Retinal pigment epithelial cell (primary cell): ENCODE data around the gene AIPL1.

Experiments
- DNase-seq: peaks from one replicate; pipeline ENCODE4 v3.0.0-alpha.2; 2010; ENCODE audit warnings: low read depth
- H3K4me3 ChIP-seq: 2 replicates; pipeline ENCODE4 v1.5.1; 2011; ENCODE audit warnings: mild to moderate bottlenecking, low read length, control low read depth, moderate library complexity
- TF ChIP-seq, protein P1 (sequence below): conservative IDR thresholded peaks from 2 replicates; pipeline ENCODE4 v1.5.1; 2011; ENCODE audit warnings: low read depth, low read length, control low read depth, inconsistent platforms

The AIPL1 gene

DNA sequence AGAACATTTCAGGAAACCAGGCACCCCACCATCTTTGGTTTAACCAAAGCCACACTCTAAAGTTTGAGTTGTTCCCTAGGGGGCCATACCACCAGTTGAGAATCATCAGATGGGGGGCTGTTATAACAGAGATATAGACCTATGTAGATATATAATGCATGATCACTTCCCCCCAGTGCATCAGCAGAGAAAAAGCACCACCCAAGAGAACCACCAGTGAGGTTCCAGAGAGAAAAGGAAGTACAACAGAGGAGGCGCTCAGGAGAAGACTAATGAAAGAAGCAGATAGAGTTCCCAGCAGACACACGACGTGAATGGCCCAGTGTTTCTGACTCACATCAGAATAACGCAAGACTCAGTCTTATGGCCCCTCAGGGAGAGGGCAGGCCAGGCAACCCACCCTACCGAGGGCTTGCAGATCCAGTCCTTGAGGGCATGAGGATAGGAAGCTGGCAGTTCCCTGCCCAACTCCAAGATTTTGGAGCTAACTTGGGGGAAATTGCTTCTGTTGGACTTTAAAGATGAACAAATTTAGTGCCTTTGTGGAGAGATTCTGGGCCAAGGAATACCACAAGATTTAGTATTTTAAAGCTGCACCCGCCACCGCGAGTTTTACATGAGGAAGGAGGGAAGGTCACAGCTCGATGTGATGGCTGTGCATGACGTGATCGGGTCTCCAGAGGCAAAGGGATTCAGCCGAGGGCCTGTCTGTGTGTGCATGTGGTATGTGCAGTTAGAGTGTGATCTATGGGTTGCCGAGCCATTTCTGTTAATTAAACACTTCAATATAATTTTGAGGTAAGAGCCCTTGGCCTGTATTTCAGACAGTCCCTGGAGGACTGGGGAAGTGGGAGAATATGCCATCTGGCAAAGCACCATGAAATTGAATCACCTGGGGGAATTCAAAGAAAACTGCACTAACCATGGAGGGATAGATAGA, 53.1 kb downstream of the AIPL1 start:
- DNase-seq, result no peak
- TF ChIP-seq, protein P1, sequence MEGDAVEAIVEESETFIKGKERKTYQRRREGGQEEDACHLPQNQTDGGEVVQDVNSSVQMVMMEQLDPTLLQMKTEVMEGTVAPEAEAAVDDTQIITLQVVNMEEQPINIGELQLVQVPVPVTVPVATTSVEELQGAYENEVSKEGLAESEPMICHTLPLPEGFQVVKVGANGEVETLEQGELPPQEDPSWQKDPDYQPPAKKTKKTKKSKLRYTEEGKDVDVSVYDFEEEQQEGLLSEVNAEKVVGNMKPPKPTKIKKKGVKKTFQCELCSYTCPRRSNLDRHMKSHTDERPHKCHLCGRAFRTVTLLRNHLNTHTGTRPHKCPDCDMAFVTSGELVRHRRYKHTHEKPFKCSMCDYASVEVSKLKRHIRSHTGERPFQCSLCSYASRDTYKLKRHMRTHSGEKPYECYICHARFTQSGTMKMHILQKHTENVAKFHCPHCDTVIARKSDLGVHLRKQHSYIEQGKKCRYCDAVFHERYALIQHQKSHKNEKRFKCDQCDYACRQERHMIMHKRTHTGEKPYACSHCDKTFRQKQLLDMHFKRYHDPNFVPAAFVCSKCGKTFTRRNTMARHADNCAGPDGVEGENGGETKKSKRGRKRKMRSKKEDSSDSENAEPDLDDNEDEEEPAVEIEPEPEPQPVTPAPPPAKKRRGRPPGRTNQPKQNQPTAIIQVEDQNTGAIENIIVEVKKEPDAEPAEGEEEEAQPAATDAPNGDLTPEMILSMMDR, result no peak
- H3K4me3 ChIP-seq, result no peak overlapping the region

DNA sequence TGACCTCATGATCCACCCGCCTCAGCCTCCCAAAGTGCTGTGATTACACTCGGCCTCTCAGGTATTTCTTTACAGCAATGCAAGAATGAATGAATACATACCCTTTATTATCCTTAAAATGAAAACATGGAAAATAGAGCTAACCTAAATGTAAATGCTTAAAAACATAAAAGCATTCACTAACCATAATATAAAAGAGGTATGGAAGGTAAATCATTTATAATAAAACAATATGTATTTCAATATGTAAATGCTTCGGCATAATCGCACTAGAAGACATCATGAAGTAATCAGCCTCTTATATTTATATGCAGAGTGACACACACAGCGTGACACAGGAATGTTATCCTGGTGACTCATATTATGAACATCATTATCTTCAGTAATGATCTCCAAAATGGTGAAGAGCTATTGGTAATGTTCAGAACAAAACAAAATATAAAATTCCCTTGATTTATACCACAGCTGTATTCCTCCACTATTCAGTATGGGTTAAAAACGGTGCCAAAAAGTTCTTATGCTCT, 53.9 kb downstream of the AIPL1 start:
- no peak for DNase-seq
- TF ChIP-seq, protein P1, result no peak
- H3K4me3 ChIP-seq, result no peak overlapping the region

DNA sequence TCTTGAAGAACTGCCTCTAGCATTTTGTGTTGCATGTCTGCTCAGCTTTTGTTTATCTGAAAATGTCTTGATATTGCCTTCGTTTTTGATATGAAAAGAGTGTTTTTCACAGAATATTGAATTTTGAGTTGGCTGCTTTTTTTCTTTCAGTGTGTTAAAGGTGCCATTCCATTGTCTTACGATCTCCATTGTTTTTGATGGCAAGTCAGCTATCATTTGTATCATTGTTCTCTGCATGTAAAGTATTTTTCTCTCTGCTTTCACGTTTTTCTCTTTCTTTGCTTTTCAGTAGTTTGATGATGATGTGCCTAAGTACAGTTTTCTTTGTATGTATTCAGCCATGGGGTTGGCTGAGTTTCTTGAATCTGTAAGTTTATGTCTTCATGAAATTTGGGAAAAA, 57.0 kb downstream of the AIPL1 start:
- H3K4me3 ChIP-seq, result no peak overlapping the region
- no peak for DNase-seq
- TF ChIP-seq, protein P1, result no peak

DNA sequence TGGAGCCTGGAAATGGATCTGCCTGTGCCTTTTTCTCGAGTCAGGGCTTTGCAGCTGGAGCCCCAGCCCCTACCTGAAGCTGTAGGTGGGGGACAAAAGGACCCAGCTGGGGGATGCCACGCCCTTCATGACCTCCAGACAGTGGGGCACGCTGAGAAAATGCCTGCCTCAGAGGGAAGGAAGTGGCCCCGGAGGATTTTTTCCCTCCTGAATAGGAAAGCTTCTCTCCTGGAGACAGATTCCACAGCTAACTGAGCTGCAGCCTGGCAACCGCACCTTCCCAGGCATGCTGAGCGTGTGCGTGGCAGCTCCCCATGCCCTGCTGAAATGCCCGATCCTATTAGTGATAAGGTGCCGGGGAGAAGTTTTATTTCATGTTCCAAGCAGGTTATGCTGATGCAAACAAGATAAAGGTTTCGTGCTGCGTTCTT, 58.0 kb downstream of the AIPL1 start:
- TF ChIP-seq, protein P1, result no peak
- DNase-seq, result no peak
- H3K4me3 ChIP-seq, result no peak overlapping the region

DNA sequence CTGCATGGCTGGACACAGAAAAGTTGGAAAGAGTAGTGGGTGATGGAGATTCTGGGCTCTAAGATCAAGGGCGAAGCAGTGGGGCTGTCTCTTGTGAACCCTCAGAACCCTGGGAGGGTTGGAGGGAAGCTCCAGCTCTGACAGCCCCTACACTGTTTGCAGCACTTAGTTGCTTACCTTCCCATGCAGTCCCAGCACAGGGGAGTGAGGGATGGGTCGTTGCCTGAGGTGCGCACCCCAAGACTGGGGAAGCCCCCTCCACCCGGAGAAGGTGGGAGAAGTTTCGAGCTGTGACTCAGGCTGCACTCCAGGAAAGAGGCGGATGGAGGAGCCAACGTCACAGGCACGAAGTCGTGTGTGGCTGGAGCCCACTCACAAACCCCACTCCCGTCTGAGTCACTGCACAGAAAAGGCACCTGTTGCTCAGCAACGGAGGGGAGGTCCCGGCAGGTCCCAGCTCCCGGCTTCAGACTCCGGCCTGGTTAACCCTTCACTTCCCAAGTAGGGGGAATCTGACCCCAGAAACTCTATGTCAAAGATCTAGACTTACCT, 60.1 kb downstream of the AIPL1 start:
- TF ChIP-seq, protein P1, result no peak
- peak; percentile 58 for DNase-seq
- H3K4me3 ChIP-seq, result no peak overlapping the region

DNA sequence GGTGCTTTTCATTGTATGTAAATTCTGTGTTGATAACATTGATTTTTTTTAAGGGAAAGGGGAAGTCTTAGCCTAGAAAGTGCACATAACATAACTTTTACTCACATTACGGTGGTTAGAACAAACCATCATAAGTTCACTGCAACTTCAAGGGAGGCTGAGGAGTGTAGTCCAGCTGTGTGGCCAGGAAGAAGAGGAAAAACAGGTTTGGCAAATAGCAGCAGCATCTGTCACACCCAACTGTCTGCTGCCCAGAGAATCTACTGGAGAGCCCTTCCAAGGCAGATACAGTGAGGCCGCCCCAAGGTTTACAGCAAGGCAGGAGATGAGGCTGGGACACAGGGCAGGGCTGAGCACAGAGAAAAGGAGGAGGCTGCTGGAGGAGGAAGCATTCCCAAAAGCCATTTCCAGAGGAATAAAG, 60.6 kb downstream of the AIPL1 start:
- H3K4me3 ChIP-seq, result no peak overlapping the region
- DNase-seq, result no peak
- TF ChIP-seq, protein P1, result no peak
